ENCODE data around the gene UEVLD.

UEVLD gene

GRCh38 chr11:18498039-18498438 lies 90.5 kb downstream of the UEVLD start:
- Histone ChIP-seq H3K4me1 (ENCODE audit: insufficient read depth, low read length) (no peaks in the 10 kb centered on the region), H3K36me3 (ENCODE audit: insufficient read depth, low read length) (peaks cover 5% of the 10 kb centered on the region), H3K9ac (ENCODE audit: low read depth, low read length) (no peak overlapping the region), H3K9me3 (ENCODE audit: control insufficient read depth, insufficient read depth, low read length) (no peaks in the 10 kb centered on the region)

GRCh38 chr11:18495703-18496102 lies 92.8 kb downstream of the UEVLD start:
- Histone ChIP-seq H3K9ac (ENCODE audit: low read depth, low read length) (no peak overlapping the region), H3K4me1 (ENCODE audit: insufficient read depth, low read length) (no peaks in the 10 kb centered on the region), H3K36me3 (ENCODE audit: insufficient read depth, low read length) (peaks cover 5% of the 10 kb centered on the region; the same call in 1 of the 2 replicates), H3K9me3 (ENCODE audit: control insufficient read depth, insufficient read depth, low read length) (no peaks in the 10 kb centered on the region)

DNA sequence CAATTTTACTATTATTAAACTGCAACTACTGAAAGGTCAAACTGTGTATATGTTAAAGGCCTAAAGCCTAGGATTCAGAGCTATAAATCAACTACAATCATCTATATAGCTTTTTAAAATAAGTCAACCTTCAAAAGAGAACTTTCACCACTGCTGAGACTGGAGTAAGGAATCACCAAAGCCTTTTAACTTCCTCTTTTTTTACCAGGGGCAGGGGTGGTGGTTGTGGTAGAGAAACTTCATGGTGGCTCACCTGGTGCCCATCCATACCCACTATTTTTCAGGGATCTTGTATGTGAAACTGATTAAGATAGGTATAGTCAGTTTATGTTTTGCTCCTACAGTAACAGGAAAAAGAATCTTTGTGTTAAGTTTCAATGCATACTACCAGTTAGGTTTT lies 93.3 kb downstream of the UEVLD start:
- peaks cover 7% of the 10 kb centered on the region; the same call in 1 of the 2 replicates for H3K36me3 ChIP-seq (ENCODE audit: insufficient read depth, low read length)
- H3K9me3 ChIP-seq (ENCODE audit: control insufficient read depth, insufficient read depth, low read length): no peaks in the 10 kb centered on the region
- no peak overlapping the region for H3K9ac ChIP-seq (ENCODE audit: low read depth, low read length)
- no peaks in the 10 kb centered on the region for H3K4me1 ChIP-seq (ENCODE audit: insufficient read depth, low read length)

- Histone ChIP-seq H3K9ac (ENCODE audit: low read depth, low read length) (no peak overlapping the region), H3K36me3 (ENCODE audit: insufficient read depth, low read length) (peaks cover 5% of the 10 kb centered on the region), H3K4me1 (ENCODE audit: insufficient read depth, low read length) (no peaks in the 10 kb centered on the region), H3K9me3 (ENCODE audit: control insufficient read depth, insufficient read depth, low read length) (no peaks in the 10 kb centered on the region)
These were observed 95.2 kb downstream of the UEVLD start for GRCh38 chr11:18493310-18493709.

GRCh38 chr11:18492888-18493287 lies 95.6 kb downstream of the UEVLD start:
- H3K4me1 ChIP-seq (ENCODE audit: insufficient read depth, low read length): no peaks in the 10 kb centered on the region
- peaks cover 5% of the 10 kb centered on the region; the same call in 1 of the 2 replicates for H3K36me3 ChIP-seq (ENCODE audit: insufficient read depth, low read length)
- no peak overlapping the region for H3K9ac ChIP-seq (ENCODE audit: low read depth, low read length)
- H3K9me3 ChIP-seq (ENCODE audit: control insufficient read depth, insufficient read depth, low read length): no peaks in the 10 kb centered on the region

DNA sequence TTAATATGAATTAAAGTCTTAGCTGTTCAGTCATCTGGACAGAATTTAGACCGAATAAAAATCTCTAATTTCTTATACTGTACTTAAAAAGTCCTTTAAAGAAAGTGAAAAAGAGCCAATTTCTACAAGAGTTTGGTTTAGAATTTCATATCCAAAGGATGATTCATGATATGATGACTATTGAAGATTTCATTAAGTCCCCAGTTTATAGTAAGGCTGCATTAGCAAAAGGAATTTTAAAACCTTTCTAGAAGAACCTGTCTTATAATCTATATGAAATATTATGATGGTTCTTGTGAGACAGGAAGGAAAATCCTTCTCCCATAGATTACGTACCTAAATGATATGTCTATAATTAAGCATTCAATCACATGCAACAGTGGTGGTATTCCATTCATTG lies 96.6 kb downstream of the UEVLD start:
- H3K9me3 ChIP-seq (ENCODE audit: control insufficient read depth, insufficient read depth, low read length): no peaks in the 10 kb centered on the region
- no peaks in the 10 kb centered on the region for H3K4me1 ChIP-seq (ENCODE audit: insufficient read depth, low read length)
- peaks cover 5% of the 10 kb centered on the region; the same call in 1 of the 2 replicates for H3K36me3 ChIP-seq (ENCODE audit: insufficient read depth, low read length)
- H3K9ac ChIP-seq (ENCODE audit: low read depth, low read length): no peak overlapping the region

DNA sequence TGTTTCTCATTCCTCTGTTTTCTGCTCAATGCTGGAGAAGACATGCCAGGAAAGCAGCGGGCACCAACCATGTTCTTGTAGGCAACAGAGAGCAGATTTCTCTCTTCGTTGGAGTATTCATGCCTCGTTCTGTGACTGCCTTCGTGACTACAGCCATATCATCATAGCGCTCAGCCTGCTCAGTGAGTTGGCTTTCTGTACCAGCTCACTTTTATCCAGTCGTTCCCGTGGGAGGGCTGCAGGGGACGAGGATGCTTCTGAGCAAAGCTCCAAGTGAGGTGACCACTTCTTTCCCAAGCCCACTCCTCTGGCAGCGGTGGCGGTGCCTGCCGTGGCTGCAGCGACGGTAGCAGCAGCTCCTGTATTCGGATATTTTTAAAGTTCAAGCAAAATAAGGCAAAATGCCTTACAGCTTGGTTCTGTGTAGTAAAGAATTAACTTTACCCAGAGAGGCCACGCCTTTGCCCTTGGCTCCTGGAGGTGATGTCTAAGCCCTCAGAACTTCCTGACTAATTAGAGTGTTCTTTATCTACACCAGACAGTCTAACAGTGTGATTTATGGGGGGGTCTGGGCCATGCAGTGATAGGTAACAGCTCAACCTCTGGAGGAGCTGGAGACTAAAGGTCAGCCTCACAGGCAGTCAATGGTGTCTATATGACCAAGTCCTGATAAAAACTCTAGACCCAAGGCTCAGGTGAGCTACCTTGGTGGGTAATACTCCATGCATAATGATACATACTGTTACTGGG lies 97.6 kb downstream of the UEVLD start:
- Histone ChIP-seq H3K4me1 (ENCODE audit: insufficient read depth, low read length) (no peaks in the 10 kb centered on the region), H3K9ac (ENCODE audit: low read depth, low read length) (no peak overlapping the region), H3K9me3 (ENCODE audit: control insufficient read depth, insufficient read depth, low read length) (no peaks in the 10 kb centered on the region), H3K36me3 (ENCODE audit: insufficient read depth, low read length) (peaks cover 5% of the 10 kb centered on the region; the same call in 1 of the 2 replicates)

DNA sequence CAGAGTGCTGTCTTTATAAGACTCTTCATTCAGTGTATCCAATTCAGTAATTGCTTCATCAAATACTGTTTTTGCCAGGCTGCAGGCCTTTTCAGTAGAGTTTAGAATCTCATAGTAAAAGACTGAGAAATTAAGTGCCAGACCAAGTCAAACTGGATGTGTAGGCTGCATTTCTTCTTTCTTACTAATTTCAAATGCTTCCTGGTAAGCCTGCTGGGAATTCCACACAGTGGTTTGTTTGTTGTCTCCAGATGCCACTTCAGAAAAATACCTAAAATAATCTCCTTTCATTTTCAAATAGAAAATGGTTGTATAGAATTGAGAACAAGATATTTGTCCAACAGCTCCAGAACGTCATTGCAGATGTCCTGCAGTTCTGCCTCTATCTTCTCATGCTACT lies 98.2 kb downstream of the UEVLD start:
- Histone ChIP-seq H3K9ac (ENCODE audit: low read depth, low read length) (no peak overlapping the region), H3K36me3 (ENCODE audit: insufficient read depth, low read length) (peaks cover 5% of the 10 kb centered on the region; the same call in 1 of the 2 replicates), H3K4me1 (ENCODE audit: insufficient read depth, low read length) (no peaks in the 10 kb centered on the region), H3K9me3 (ENCODE audit: control insufficient read depth, insufficient read depth, low read length) (no peaks in the 10 kb centered on the region)

DNA sequence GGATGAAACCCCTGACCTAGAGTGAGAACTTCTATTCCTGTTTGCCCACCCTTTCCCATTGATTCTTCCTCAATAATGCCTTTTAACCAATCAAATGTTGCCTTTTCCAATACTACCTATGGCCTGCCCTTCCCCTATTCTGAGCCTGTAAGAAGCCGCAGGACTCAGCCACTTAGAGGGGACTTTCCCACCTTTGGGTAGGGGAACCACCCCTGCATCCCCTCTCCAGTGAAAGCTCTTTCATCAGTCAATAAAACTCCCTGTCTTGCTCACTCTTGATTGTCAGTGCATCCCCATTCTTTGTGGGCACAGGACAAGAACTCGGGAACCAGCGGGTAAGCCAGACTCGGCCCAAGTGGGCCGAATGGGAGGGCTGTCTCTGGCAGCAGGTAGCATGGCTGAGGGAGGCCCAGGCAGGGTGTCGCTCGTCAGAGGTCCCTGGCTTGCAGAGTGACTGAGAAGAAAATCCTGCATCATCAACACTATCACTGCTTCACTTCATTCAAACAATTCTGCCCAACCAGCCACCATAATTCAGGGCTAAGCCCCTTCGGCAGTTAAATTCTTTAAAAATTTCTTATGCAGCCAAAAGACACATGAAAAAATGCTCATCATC lies 102.5 kb downstream of the UEVLD start:
- Histone ChIP-seq H3K9ac (ENCODE audit: low read depth, low read length) (no peak overlapping the region), H3K36me3 (ENCODE audit: insufficient read depth, low read length) (peaks cover 22% of the 10 kb centered on the region), H3K4me1 (ENCODE audit: insufficient read depth, low read length) (no peaks in the 10 kb centered on the region), H3K9me3 (ENCODE audit: control insufficient read depth, insufficient read depth, low read length) (no peaks in the 10 kb centered on the region)
